ENCODE data around the gene SBNO2. TPM values are rescaled to one million over a fixed set of nuclear protein-coding genes. Genes with fewer than 3 reads are reported as not detected.
"Not testable (repeated sequence)": the region's sequence is repeated elsewhere in the genome, so short reads cannot be mapped to it uniquely, and the experiment has no call there.

The SBNO2 gene
- total and polyA plus RNA-seq, 8 donors, result 16.3 to 74.7 (median 42.7) TPM

GRCh38 chr19:1117654-1118053, 56.4 kb downstream of the SBNO2 start:
- Histone ChIP-seq H3K27ac (no peak overlapping the region), H3K36me3 (peaks cover 81 to 100% (median 96%) of the 10 kb centered on the region in 4 donors), H3K9me3 (no peaks in the 10 kb centered on the region), H3K4me3 (no peak overlapping the region), H3K4me1 (peaks cover 14 to 22% (median 19%) of the 10 kb centered on the region in 4 donors), H3K27me3 (no peaks in the 10 kb centered on the region)
- TF ChIP-seq EP300 (IDR thresholded peaks at IDR 0.05), result no peak
- TF ChIP-seq POLR2A (IDR thresholded peaks at IDR 0.05), result no peak
- TF ChIP-seq POLR2AphosphoS5 (IDR thresholded peaks at IDR 0.05), result no peak
- no peak for TF ChIP-seq CTCF (IDR thresholded peaks at IDR 0.05)
- 86 to 94% (median 94%) methylated on average over 12 to 16 of the region's 16 CpGs for WGBS, 5 donors
- intact Hi-C loops (cut with DNase I; ENCODE audit: low total_unique reads), result no loop called here
- DNase-seq, result no peak

- no peaks in the 10 kb centered on the region for H3K27me3 ChIP-seq
- no peak overlapping the region for H3K4me3 ChIP-seq
- 93 to 96% (median 95%) methylated on average over 34 to 52 of the region's 52 CpGs for WGBS, 5 donors
- no peak for TF ChIP-seq POLR2AphosphoS5 (IDR thresholded peaks at IDR 0.05)
- TF ChIP-seq CTCF (IDR thresholded peaks at IDR 0.05), result no peak
- TF ChIP-seq POLR2A (IDR thresholded peaks at IDR 0.05), result no peak
- no peak for TF ChIP-seq EP300 (IDR thresholded peaks at IDR 0.05)
- DNase-seq, result no peak
- H3K36me3 ChIP-seq, result peaks cover 76 to 100% (median 96%) of the 10 kb centered on the region in 4 donors
- intact Hi-C loops (cut with DNase I; ENCODE audit: low total_unique reads), result no loop called here
- no peaks in the 10 kb centered on the region for H3K9me3 ChIP-seq
- peaks cover 21 to 29% (median 26%) of the 10 kb centered on the region in 4 donors for H3K4me1 ChIP-seq
- H3K27ac ChIP-seq, result peak overlapping the region in 1 of 5 donors; percentile 6
Observed at GRCh38 chr19:1116726-1117581, 57.1 kb downstream of the SBNO2 start.

GRCh38 chr19:1115646-1116420, 58.2 kb downstream of the SBNO2 start:
- WGBS, 5 donors, result 89 to 93% (median 90%) methylated on average over 25 to 35 of the region's 35 CpGs
- no peaks in the 10 kb centered on the region for H3K27me3 ChIP-seq
- peaks cover 24 to 37% (median 30%) of the 10 kb centered on the region in 4 donors for H3K4me1 ChIP-seq
- TF ChIP-seq CTCF (IDR thresholded peaks at IDR 0.05) (no peak), EP300 (IDR thresholded peaks at IDR 0.05) (no peak), POLR2AphosphoS5 (IDR thresholded peaks at IDR 0.05) (no peak), POLR2A (IDR thresholded peaks at IDR 0.05) (no peak)
- intact Hi-C loops (cut with DNase I; ENCODE audit: low total_unique reads), result no loop called here
- H3K27ac ChIP-seq, result peak overlapping the region in 1 of 5 donors; percentile 6
- DNase-seq, result no peak
- no peaks in the 10 kb centered on the region for H3K9me3 ChIP-seq
- H3K36me3 ChIP-seq, result peaks cover 73 to 100% (median 96%) of the 10 kb centered on the region in 4 donors
- H3K4me3 ChIP-seq, result no peak overlapping the region

GRCh38 chr19:1114728-1115127, 59.3 kb downstream of the SBNO2 start:
- H3K36me3 ChIP-seq, result peaks cover 72 to 100% (median 96%) of the 10 kb centered on the region in 4 donors

More at GRCh38 chr19:1114728-1115127, 59.3 kb downstream of the SBNO2 start:
- Histone ChIP-seq H3K27ac (peak overlapping the region in 2 of 5 donors; percentile 84 to 87), H3K4me1 (peaks cover 24 to 37% (median 30%) of the 10 kb centered on the region in 4 donors)
- WGBS, 5 donors, result 92 to 95% (median 93%) methylated on average over 9 of the region's 9 CpGs
- not testable (repeated sequence) for H3K9me3 ChIP-seq, DNase-seq, H3K27me3 ChIP-seq, H3K4me3 ChIP-seq
- intact Hi-C loops (cut with DNase I; ENCODE audit: low total_unique reads), result loop anchor here (5.0 kb wide), 1 partner anchor 68 kb away; no protein-coding TSS in a partner anchor

Measured in stomach (tissue), 9 donors.